Keratinocyte (primary cell): ENCODE measurements around the gene KSR1. TPM values are rescaled to one million over a fixed set of nuclear protein-coding genes. Genes with fewer than 3 reads are reported as not detected.

Experiments used
- DNase-seq: peaks from one replicate; pipeline ENCODE4 v3.0.0-alpha.2; 2011; ENCODE audit warnings: low read depth, missing footprints, low spot score
- FAIRE-seq: peaks from 2 replicates; lab custom pipeline; 2011; peaks lifted over from hg19 to GRCh38; lab: Jason Lieb, UNC
- H2AFZ ChIP-seq: 2 replicates; pipeline ENCODE4 v1.6.0; 2012; ENCODE audit warnings: low read length, control low read depth, inconsistent platforms; ENCODE audit not compliant: control insufficient read depth
- H3K27ac ChIP-seq: 2 replicates; pipeline ENCODE4 v1.5.1; 2011; ENCODE audit warnings: low read length; ENCODE audit not compliant: control insufficient read depth, insufficient read depth
- H3K27me3 ChIP-seq: 3 replicates; pipeline ENCODE4 v1.6.0; 2011; ENCODE audit warnings: low read length; ENCODE audit not compliant: control insufficient read depth, insufficient read depth; ENCODE audit errors: extremely low read depth
- H3K36me3 ChIP-seq, 2 experiments: 2 replicates in 1 of 2; 3 replicates in 1 of 2; pipeline ENCODE4 v1.5.1; 2011; ENCODE audit warnings: low read length in 2 of 2, mild to moderate bottlenecking in 1 of 2; ENCODE audit not compliant: control insufficient read depth in 2 of 2, insufficient read depth in 2 of 2; ENCODE audit errors: extremely low read depth in 1 of 2
- H3K4me1 ChIP-seq: 3 replicates; pipeline ENCODE4 v1.5.1; 2011; ENCODE audit warnings: low read length; ENCODE audit not compliant: control insufficient read depth, insufficient read depth; ENCODE audit errors: extremely low read depth
- H3K4me2 ChIP-seq: 3 replicates; pipeline ENCODE4 v1.6.0; 2011; ENCODE audit warnings: low read depth, low read length; ENCODE audit not compliant: control insufficient read depth, insufficient read depth; ENCODE audit errors: extremely low read depth
- H3K4me3 ChIP-seq, 3 experiments: fragments of 200-600 bp in 1 of 3; sonication (generic) in 1 of 3; 2 replicates in 2 of 3; 3 replicates in 1 of 3; pipeline ENCODE4 v1.5.1; 2011 to 2016; ENCODE audit warnings: low read length in 3 of 3, mild to moderate bottlenecking in 3 of 3, control low read depth in 2 of 3, inconsistent platforms in 1 of 3, low read depth in 1 of 3, mixed read lengths in 1 of 3, mixed run types in 1 of 3, moderate library complexity in 1 of 3; ENCODE audit not compliant: control insufficient read depth in 2 of 3, insufficient read depth in 2 of 3; ENCODE audit errors: extremely low read depth in 1 of 3
- H3K79me2 ChIP-seq: 2 replicates; pipeline ENCODE4 v1.6.0; 2012; ENCODE audit warnings: low read length; ENCODE audit not compliant: control insufficient read depth, insufficient read depth
- H3K9ac ChIP-seq: 3 replicates; pipeline ENCODE4 v1.6.0; 2011; ENCODE audit warnings: low read length; ENCODE audit not compliant: control insufficient read depth, insufficient read depth; ENCODE audit errors: extremely low read depth
- H3K9me1 ChIP-seq: 3 replicates; pipeline ENCODE4 v1.6.0; 2011; ENCODE audit warnings: low read length; ENCODE audit not compliant: control insufficient read depth, insufficient read depth; ENCODE audit errors: extremely low read depth
- H3K9me3 ChIP-seq: 2 replicates; pipeline ENCODE4 v1.5.1; 2012; ENCODE audit warnings: low read depth, low read length; ENCODE audit not compliant: control insufficient read depth
- H4K20me1 ChIP-seq: 3 replicates; pipeline ENCODE4 v1.6.0; 2011; ENCODE audit warnings: low read length; ENCODE audit not compliant: control insufficient read depth, insufficient read depth; ENCODE audit errors: extremely low read depth
- CTCF ChIP-seq, 3 experiments: IDR thresholded peaks in 1 of 3; conservative IDR thresholded peaks in 1 of 3; optimal IDR thresholded peaks in 1 of 3; 2 replicates in 2 of 3; 3 replicates in 1 of 3; pipeline versions ENCODE3 to v1.5.1; 2011; ENCODE audit warnings: low read length in 3 of 3, mild to moderate bottlenecking in 3 of 3, moderate library complexity in 2 of 3, control low read depth in 1 of 3, inconsistent platforms in 1 of 3; ENCODE audit not compliant: insufficient read depth in 2 of 3; ENCODE audit errors: extremely low read depth in 1 of 3
- EZH2 ChIP-seq: IDR thresholded peaks from one replicate; pipeline ENCODE4 v1.6.1; 2012; ENCODE audit warnings: inconsistent platforms, mild to moderate bottlenecking, low read length, moderate library complexity
- dilution Hi-C: fragments of 300-500 bp; cut with MboI; formaldehyde crosslinking; loops from one replicate; pipeline ENCODE4 v1.7.0; 2020; ENCODE audit warnings: low sequenced_read_pairs; ENCODE audit not compliant: extremely low pct_ligation_motif_present
- polyA plus RNA-seq, 5 experiments: library from polyadenylated mRNA; depleted of rRNA in 3 of 5; stranded (reverse) in 3 of 5; stranded (forward) in 1 of 5; unstranded in 1 of 5; fragments of >200 nt; gene quantifications; 1 replicate in 1 of 5; 2 replicates in 3 of 5; 3 replicates in 1 of 5; pipeline versions ENCODE4 v1.2.1 to v1.2.3, GENCODE V29; 2011 to 2012; ENCODE audit warnings: missing spikeins in 2 of 5, low read depth in 1 of 5, low replicate concordance in 1 of 5

The KSR1 gene
- polyA plus RNA-seq, 1 donor (not counting 4 experiments of a cell fraction or from before 2014, with no cell fraction given): 1.3 TPM

DNA sequence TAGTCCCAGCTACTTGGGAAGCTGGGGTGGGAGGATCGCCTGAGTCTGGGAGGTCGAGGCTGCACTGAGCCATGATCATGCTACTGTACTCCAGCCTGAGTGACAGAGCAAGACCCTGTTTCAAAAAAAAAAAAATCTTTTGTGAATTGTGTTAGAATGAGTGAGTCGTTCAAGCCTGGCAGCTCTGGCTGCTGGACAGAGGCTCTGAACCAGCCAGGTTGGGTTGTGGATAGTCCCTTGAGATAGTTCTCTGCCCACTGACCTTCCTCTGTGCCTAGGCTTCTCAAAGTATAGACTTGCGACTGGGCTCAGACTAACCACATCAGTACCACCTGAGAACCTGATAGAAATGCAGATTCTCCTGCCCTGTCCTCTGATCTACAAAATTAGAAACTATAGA, 2.2 kb upstream of the KSR1 start:
- FAIRE-seq (no peak), DNase-seq (no peak)
- Histone ChIP-seq H3K79me2 (no peaks in the 10 kb centered on the region), H2AFZ (no peak overlapping the region), H3K27me3 (peaks cover 8% of the 10 kb centered on the region), H3K9ac (no peak overlapping the region), H3K36me3 (no peaks in the 10 kb centered on the region), H4K20me1 (no peaks in the 10 kb centered on the region), H3K9me3 (no peaks in the 10 kb centered on the region), H3K4me3 (no peak overlapping the region), H3K27ac (no peak overlapping the region), H3K9me1 (no peaks in the 10 kb centered on the region), H3K4me1 (peaks cover 6% of the 10 kb centered on the region), H3K4me2 (no peak overlapping the region)
- TF ChIP-seq CTCF (optimal IDR thresholded peaks at IDR 0.05 in 1 of 3, IDR thresholded peaks at IDR 0.05 in 1 of 3, conservative IDR thresholded peaks at IDR 0.05 in 1 of 3; ENCODE audit: extremely low read depth in 1 of 3, insufficient read depth in 2 of 3, low read length in 3 of 3) (no peak), EZH2 (no peak)
- dilution Hi-C loops: no loop called here

DNA sequence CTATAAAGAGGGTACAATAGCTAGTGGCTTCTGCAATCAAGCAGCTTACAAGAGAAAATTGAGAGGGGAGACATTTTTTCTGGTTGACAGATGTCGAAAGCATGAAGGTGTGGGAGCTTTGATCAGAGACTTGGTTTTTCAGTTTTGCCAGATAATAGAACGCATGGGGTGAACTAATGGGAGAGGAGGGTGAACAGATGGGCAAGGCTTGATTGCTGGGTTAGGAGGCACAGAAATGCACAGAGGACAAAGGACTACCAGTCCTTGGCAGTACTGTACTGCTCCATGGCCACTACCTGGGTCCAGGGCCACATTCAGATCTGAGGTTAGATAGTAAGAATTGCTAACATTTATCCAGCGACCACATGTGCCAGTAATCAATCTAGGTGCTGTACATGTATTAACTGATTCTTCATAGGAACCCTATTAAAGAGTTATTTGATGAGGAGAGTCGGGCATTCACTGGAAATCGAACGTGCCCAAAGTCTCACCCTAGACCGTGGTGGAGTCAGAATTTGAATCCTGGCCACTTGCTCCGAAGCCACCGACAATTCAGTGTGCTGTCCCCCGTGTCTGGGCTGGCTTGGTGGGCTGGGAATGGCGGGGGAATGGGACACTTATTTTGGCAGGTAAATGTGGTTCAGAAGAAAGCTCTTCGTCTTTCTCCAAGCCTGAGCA, 873 bp upstream of the KSR1 start:
- Histone ChIP-seq H4K20me1 (no peaks in the 10 kb centered on the region), H3K27me3 (peaks cover 11% of the 10 kb centered on the region), H3K9me1 (no peaks in the 10 kb centered on the region), H3K9me3 (no peaks in the 10 kb centered on the region), H3K4me3 (no peak overlapping the region), H2AFZ (no peak overlapping the region), H3K36me3 (no peaks in the 10 kb centered on the region), H3K9ac (no peak overlapping the region), H3K27ac (no peak overlapping the region), H3K4me2 (peak overlapping the region; percentile 80), H3K4me1 (peaks cover 6% of the 10 kb centered on the region), H3K79me2 (no peaks in the 10 kb centered on the region)
- dilution Hi-C loops: no loop called here
- FAIRE-seq (no peak), DNase-seq (no peak)
- TF ChIP-seq EZH2: peak; percentile 59
- no peak for TF ChIP-seq CTCF (optimal IDR thresholded peaks at IDR 0.05 in 1 of 3, IDR thresholded peaks at IDR 0.05 in 1 of 3, conservative IDR thresholded peaks at IDR 0.05 in 1 of 3; ENCODE audit: extremely low read depth in 1 of 3, insufficient read depth in 2 of 3, low read length in 3 of 3)
